Colonic mucosa (tissue), 4 donors: ENCODE measurements around the gene LRMDA. TPM values are rescaled to one million over a fixed set of nuclear protein-coding genes. Genes with fewer than 3 reads are reported as not detected.

ENCODE experiments used
- DNase-seq: peaks from one replicate; pipeline ENCODE4 v3.0.0-alpha.2; 2020
- H3K27ac ChIP-seq: fragments of 200-600 bp; one replicate; pipeline ENCODE4 v1.8.0; 2021
- H3K27me3 ChIP-seq: fragments of 200-600 bp; one replicate; pipeline ENCODE4 v1.8.0; 2021
- H3K36me3 ChIP-seq: fragments of 200-600 bp; one replicate; pipeline ENCODE4 v1.8.0; 2021
- H3K4me1 ChIP-seq: fragments of 200-600 bp; one replicate; pipeline ENCODE4 v1.8.0; 2021; ENCODE audit warnings: mild to moderate bottlenecking
- H3K4me3 ChIP-seq: fragments of 200-600 bp; one replicate; pipeline ENCODE4 v1.8.0; 2021
- H3K9ac ChIP-seq, 2 donors: one replicate each; pipeline ENCODE4 v1.7.0; 2013; ENCODE audit warnings: control low read depth in 2 of 2, low read depth in 2 of 2, low read length in 2 of 2
- H3K9me3 ChIP-seq: fragments of 200-600 bp; one replicate; pipeline ENCODE4 v1.8.0; 2021
- CTCF ChIP-seq: fragments of 200-600 bp; IDR thresholded peaks from one replicate; pipeline ENCODE4 v1.8.0; 2022; ENCODE audit warnings: antibody characterized with exemption, mild to moderate bottlenecking
- intact Hi-C: fragments of 100-400 bp; cut with DNase I; formaldehyde crosslinking; loops from one replicate; pipeline ENCODE4 v1.14.1; 2022
- total RNA-seq, 2 donors: library from RNA; stranded (reverse); fragmentation: NEBNext Ultra II Directional in 1 of 2; extraction: Animal tissue kit (Norgen Biotek cat#: 25700) in 1 of 2; gene quantifications; one replicate each; pipeline ENCODE4 v1.2.1, GENCODE V29; 2021
- donor health status: healthy.
- donor health status: DM: no; HTN: no; CAD: no.
- donor health status: DM: no; HTN: no; CAD: no.

The LRMDA gene
- total RNA-seq, 2 donors from 2014 or later: 2.5 to 5.2 TPM

- no peak for TF ChIP-seq CTCF
- Histone ChIP-seq H3K9ac (no peak overlapping the region), H3K27ac (no peak overlapping the region), H3K9me3 (no peaks in the 10 kb centered on the region), H3K4me3 (no peak overlapping the region), H3K4me1 (no peaks in the 10 kb centered on the region), H3K36me3 (no peaks in the 10 kb centered on the region), H3K27me3 (no peaks in the 10 kb centered on the region)
- no peak for DNase-seq
- intact Hi-C loops: no loop called here
Measured at GRCh38 chr10:76029782-76030181, 598.4 kb downstream of the LRMDA start.

GRCh38 chr10:76031099-76031498, 599.7 kb downstream of the LRMDA start:
- Histone ChIP-seq H3K9me3 (no peaks in the 10 kb centered on the region), H3K9ac (no peak overlapping the region)

GRCh38 chr10:76031769-76032699, 600.6 kb downstream of the LRMDA start:
- Histone ChIP-seq H3K9me3 (no peaks in the 10 kb centered on the region), H3K9ac (no peak overlapping the region), H3K4me1 (no peaks in the 10 kb centered on the region), H3K27me3 (no peaks in the 10 kb centered on the region), H3K4me3 (no peak overlapping the region), H3K36me3 (no peaks in the 10 kb centered on the region), H3K27ac (no peak overlapping the region)
- no peak for TF ChIP-seq CTCF
- DNase-seq: no peak
- intact Hi-C loops: no loop called here

More at GRCh38 chr10:76031099-76031498, 599.7 kb downstream of the LRMDA start:
- no peak overlapping the region for H3K4me3 ChIP-seq
- no peaks in the 10 kb centered on the region for H3K36me3 ChIP-seq
- intact Hi-C loops: no loop called here
- H3K4me1 ChIP-seq: no peaks in the 10 kb centered on the region
- no peak overlapping the region for H3K27ac ChIP-seq
- H3K27me3 ChIP-seq: no peaks in the 10 kb centered on the region
- no peak for DNase-seq
- no peak for TF ChIP-seq CTCF

- DNase-seq: no peak
- H3K27ac ChIP-seq: no peak overlapping the region
- H3K4me3 ChIP-seq: no peak overlapping the region
- H3K4me1 ChIP-seq: no peaks in the 10 kb centered on the region
- no peaks in the 10 kb centered on the region for H3K9me3 ChIP-seq
- no peak for TF ChIP-seq CTCF
- H3K27me3 ChIP-seq: no peaks in the 10 kb centered on the region
- H3K36me3 ChIP-seq: no peaks in the 10 kb centered on the region
- H3K9ac ChIP-seq: no peak overlapping the region
- intact Hi-C loops: no loop called here
Measured at GRCh38 chr10:76032700-76033039, 601.2 kb downstream of the LRMDA start.

GRCh38 chr10:76033457-76034196, 602.2 kb downstream of the LRMDA start:
- Histone ChIP-seq H3K27ac (no peak overlapping the region), H3K36me3 (no peaks in the 10 kb centered on the region), H3K4me3 (no peak overlapping the region), H3K4me1 (no peaks in the 10 kb centered on the region), H3K9ac (no peak overlapping the region), H3K27me3 (no peaks in the 10 kb centered on the region), H3K9me3 (no peaks in the 10 kb centered on the region)
- intact Hi-C loops: no loop called here
- no peak for DNase-seq
- TF ChIP-seq CTCF: no peak
